Epithelial cell of alveolus of lung (primary cell): Measurements from ENCODE around the gene ZNF565. TPM values are rescaled to one million over a fixed set of nuclear protein-coding genes. Genes with fewer than 3 reads are reported as not detected.

Experiments used
- total RNA-seq: library from RNA; depleted of rRNA; stranded (reverse); fragments of >200 nt; gene quantifications from 2 replicates; pipeline ENCODE4 v1.2.1, GENCODE V29; 2015

The ZNF565 gene
- total RNA-seq = 1.4 and 3.1 TPM in 2 replicates

GRCh38 chr19:36214386-36215275 is at the start of gene ZNF565, which contains the start of gene ZNF146:
Gene ZNF565, minus strand, starts transcription at chr19:36214665. Its CDS starts 12,680 bp downstream, at chr19:36201985.
Gene ZNF146, plus strand, starts transcription at chr19:36215106. Its CDS starts 21,335 bp downstream, at chr19:36236441.

GRCh38 chr19:36152352-36153091 is 61.9 kb downstream of the ZNF565 start, which contains the start of gene COX7A1:
Gene COX7A1, minus strand, starts transcription at chr19:36152447. Its CDS starts 40 bp downstream, at chr19:36152407.

GRCh38 chr19:36139473-36140303 is 74.8 kb downstream of the ZNF565 start, which contains the start of gene CAPNS1:
Gene CAPNS1, plus strand, starts transcription at chr19:36140066. Its CDS starts 946 bp downstream, at chr19:36141012.

Other genes with a start within 250 kb of the ZNF565 start
- 35.6 and 42.5 TPM in 2 replicates for gene SDHAF1, start 219.5 kb downstream of the ZNF565 start, total RNA-seq
- 0.08 and 1.2 TPM in 2 replicates for gene SYNE4, start 205.9 kb downstream of the ZNF565 start, total RNA-seq
- 38.8 and 39.5 TPM in 2 replicates for gene ALKBH6, start 200.5 kb downstream of the ZNF565 start, total RNA-seq
- gene CLIP3, start 181.8 kb downstream of the ZNF565 start, total RNA-seq = 14.1 and 36.4 TPM in 2 replicates
- 5.3 and 7.9 TPM in 2 replicates for gene THAP8, start 160.4 kb downstream of the ZNF565 start, total RNA-seq
- 1.0 and 5.0 TPM in 2 replicates for gene WDR62, start 159.8 kb downstream of the ZNF565 start, total RNA-seq
- not detected in 2 replicates for gene OVOL3, start 103.5 kb downstream of the ZNF565 start, total RNA-seq
- 20.4 and 69.3 TPM in 2 replicates for gene POLR2I, start 99.8 kb downstream of the ZNF565 start, total RNA-seq
- gene TBCB, start 99.2 kb downstream of the ZNF565 start, total RNA-seq = 137 and 315 TPM in 2 replicates
- 155 and 343 TPM in 2 replicates for gene CAPNS1, start 74.6 kb downstream of the ZNF565 start, total RNA-seq
- gene COX7A1, start 62.2 kb downstream of the ZNF565 start, total RNA-seq = 14.1 and 22.6 TPM in 2 replicates
- gene ZNF146, start 441 bp upstream of the ZNF565 start, total RNA-seq = 65.7 and 108 TPM in 2 replicates
- gene ZFP14, start 164.5 kb upstream of the ZNF565 start, total RNA-seq = 0.78 and 3.2 TPM in 2 replicates
- 4.4 and 6.8 TPM in 2 replicates for gene ZFP82, start 204.0 kb upstream of the ZNF565 start, total RNA-seq